HG03139 (cell line): Measurements from ENCODE around the gene CCZ1B.
"Not testable (repeated sequence)": the region's sequence is repeated elsewhere in the genome, so short reads cannot be mapped to it uniquely, and the experiment has no call there.

Source experiments
- ATAC-seq: cut with Tn5 transposase; IDR thresholded peaks from one replicate; pipeline ENCODE4 v1.9.1; 2021; ENCODE audit not compliant: unreplicated experiment

The CCZ1B gene

GRCh38 chr7:6749335-6749734, 76.7 kb downstream of the CCZ1B start:
- ATAC-seq: not testable (repeated sequence)
